Tibial artery (tissue), 4 donors: ENCODE data around the gene CMTR1.

ENCODE experiments used
- DNase-seq, 2 donors: peaks; one replicate each; pipeline ENCODE4 v3.0.0-alpha.2; 2019
- H3K27ac ChIP-seq, 2 donors: fragments of 200-600 bp; sonication (generic) in 1 of 2; 1 replicate in 1 of 2; 2 replicates in 1 of 2; pipeline ENCODE4 v1.5.1; 2018 to 2019; ENCODE audit warnings: mild to moderate bottlenecking in 1 of 2
- H3K27me3 ChIP-seq, 2 donors: fragments of 200-600 bp; sonication (generic) in 1 of 2; one replicate each; pipeline versions ENCODE4 v1.5.1 to v1.6.0; 2016 to 2019
- H3K36me3 ChIP-seq, 3 donors: fragments of 200-600 bp; sonication (generic) in 2 of 3; one replicate each; pipeline ENCODE4 v1.5.1; 2016 to 2019; ENCODE audit warnings: mild to moderate bottlenecking in 2 of 3
- H3K4me1 ChIP-seq, 4 donors: fragments of 200-600 bp; sonication (generic) in 2 of 4; 1 replicate in 3 of 4; 2 replicates in 1 of 4; pipeline ENCODE4 v1.5.1; 2016 to 2019
- H3K4me3 ChIP-seq, 2 donors: fragments of 200-600 bp; sonication (generic) in 1 of 2; 1 replicate in 1 of 2; 2 replicates in 1 of 2; pipeline ENCODE4 v1.5.1; 2018 to 2019; ENCODE audit warnings: mild to moderate bottlenecking in 2 of 2
- H3K9me3 ChIP-seq, 3 donors: fragments of 200-600 bp; sonication (generic) in 1 of 3; one replicate each; pipeline ENCODE4 v1.5.1; 2016 to 2019
- intact Hi-C: fragments of 100-400 bp; cut with DNase I; formaldehyde crosslinking; loops from one replicate; pipeline ENCODE4 v1.15.0; 2023; ENCODE audit warnings: low total_unique reads
- TF ChIP-seq, protein P1 (sequence below), 2 experiments: fragments of 200-600 bp in 1 of 2; fragments of 450-650 bp in 1 of 2; IDR thresholded peaks; one replicate each; pipeline ENCODE4 v1.5.1; 2017 to 2019; ENCODE audit warnings: antibody characterized with exemption in 2 of 2, mild to moderate bottlenecking in 1 of 2, moderate library complexity in 1 of 2

Gene CMTR1

DNA sequence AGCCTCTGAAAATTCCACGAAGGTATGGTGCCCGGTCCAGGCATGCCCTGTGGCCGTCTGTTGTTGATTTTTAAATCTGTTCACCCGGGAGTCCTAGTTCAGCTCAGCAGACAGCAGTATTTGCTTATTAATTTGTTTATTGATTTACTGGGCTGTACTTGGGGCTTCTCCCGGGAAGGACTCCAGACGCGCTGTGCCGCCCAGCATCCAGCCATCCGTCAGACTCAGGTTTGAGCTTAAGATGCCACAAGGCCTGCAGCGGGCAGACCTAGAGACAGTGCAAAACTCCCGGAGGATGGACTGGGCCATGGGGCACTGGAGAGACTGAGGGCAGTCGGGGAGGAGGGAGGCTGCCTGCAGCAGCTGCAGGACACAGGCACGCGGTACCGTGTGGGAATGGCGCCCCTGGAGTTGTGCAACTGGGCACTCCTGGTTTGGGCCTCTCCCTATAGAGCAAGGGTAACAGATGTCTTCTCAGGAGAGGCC lies 83.9 kb downstream of the CMTR1 start:
- H3K27me3 ChIP-seq: peaks cover 0 to 52% of the 10 kb centered on the region in 2 donors
- peaks cover 0 to 16% (median 0%) of the 10 kb centered on the region in 4 donors for H3K4me1 ChIP-seq
- TF ChIP-seq, protein P1, sequence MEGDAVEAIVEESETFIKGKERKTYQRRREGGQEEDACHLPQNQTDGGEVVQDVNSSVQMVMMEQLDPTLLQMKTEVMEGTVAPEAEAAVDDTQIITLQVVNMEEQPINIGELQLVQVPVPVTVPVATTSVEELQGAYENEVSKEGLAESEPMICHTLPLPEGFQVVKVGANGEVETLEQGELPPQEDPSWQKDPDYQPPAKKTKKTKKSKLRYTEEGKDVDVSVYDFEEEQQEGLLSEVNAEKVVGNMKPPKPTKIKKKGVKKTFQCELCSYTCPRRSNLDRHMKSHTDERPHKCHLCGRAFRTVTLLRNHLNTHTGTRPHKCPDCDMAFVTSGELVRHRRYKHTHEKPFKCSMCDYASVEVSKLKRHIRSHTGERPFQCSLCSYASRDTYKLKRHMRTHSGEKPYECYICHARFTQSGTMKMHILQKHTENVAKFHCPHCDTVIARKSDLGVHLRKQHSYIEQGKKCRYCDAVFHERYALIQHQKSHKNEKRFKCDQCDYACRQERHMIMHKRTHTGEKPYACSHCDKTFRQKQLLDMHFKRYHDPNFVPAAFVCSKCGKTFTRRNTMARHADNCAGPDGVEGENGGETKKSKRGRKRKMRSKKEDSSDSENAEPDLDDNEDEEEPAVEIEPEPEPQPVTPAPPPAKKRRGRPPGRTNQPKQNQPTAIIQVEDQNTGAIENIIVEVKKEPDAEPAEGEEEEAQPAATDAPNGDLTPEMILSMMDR (IDR thresholded peaks at IDR 0.05): no peak
- H3K4me3 ChIP-seq: no peak overlapping the region
- intact Hi-C loops: no loop called here
- no peaks in the 10 kb centered on the region for H3K9me3 ChIP-seq
- DNase-seq: no peak
- no peak overlapping the region for H3K27ac ChIP-seq
- H3K36me3 ChIP-seq: no peaks in the 10 kb centered on the region

DNA sequence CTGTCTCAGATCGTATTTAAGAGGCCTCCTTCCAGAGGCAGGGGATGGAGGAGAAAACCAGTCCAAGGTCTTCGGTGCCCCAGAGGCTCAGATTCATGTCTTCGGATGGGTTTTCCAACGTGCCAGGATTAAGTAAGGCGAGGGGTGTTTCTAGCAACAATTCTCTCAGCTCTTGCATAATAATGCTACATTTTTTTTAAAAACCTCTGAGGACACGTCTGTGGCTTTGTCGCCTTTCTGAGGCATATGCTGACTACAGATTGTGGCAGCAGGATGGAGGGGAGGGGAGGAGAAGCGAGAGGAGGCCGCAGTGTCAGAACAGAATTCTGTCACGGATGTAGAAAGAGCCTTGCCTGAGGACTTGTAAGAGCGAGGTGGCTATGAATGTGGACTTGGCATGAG lies 84.4 kb downstream of the CMTR1 start:
- Histone ChIP-seq H3K27ac (no peak overlapping the region), H3K4me3 (no peak overlapping the region), H3K4me1 (peaks cover 0 to 16% (median 0%) of the 10 kb centered on the region in 4 donors), H3K9me3 (no peaks in the 10 kb centered on the region), H3K27me3 (peaks cover 0 to 52% of the 10 kb centered on the region in 2 donors), H3K36me3 (no peaks in the 10 kb centered on the region)
- TF ChIP-seq, protein P1 (IDR thresholded peaks at IDR 0.05): no peak
- DNase-seq: no peak
- intact Hi-C loops: no loop called here

DNA sequence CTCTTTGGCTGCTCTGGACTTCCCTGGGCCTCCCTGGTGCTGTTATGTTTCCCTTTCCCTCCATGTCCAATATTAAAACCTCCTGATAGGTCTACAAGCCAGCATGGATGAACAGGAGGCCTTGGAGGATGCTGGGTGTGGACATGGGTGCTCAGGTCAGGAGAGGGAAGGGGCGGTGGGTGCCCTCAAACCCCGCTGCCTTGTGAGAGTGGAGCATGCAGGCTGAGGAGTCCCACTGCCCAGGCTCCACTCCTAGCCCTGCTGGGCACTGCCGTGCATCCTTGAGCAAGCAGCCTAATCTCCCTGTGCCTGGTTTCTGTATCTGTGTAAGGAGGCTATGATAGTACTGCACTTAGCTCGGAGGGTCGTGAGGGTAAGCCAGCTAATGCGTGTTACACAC lies 85.1 kb downstream of the CMTR1 start:
- Histone ChIP-seq H3K4me1 (peaks cover 0 to 16% (median 0%) of the 10 kb centered on the region in 4 donors), H3K27me3 (peaks cover 0 to 52% of the 10 kb centered on the region in 2 donors), H3K4me3 (no peak overlapping the region), H3K36me3 (no peaks in the 10 kb centered on the region), H3K9me3 (no peaks in the 10 kb centered on the region), H3K27ac (no peak overlapping the region)
- intact Hi-C loops: no loop called here
- DNase-seq: no peak
- TF ChIP-seq, protein P1 (IDR thresholded peaks at IDR 0.05): no peak

DNA sequence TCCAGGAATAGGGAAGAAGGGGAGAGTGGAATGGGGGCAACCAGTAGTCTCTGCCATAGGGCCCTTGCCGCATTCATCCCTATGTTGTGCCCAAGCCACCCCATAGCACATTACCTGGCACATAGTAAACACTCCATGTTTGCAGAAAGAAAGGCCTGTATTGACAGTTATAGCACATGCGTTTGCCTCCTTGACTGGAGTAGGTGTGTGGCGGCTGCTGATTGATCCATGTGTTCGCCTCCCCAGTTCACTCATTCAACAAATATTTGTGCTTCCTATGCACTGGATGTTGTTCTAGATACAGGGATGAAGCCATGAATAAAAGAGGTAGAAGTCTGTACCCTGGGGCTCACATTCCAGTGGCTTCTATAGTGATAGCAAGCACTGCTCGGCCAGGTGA lies 86.4 kb downstream of the CMTR1 start:
- Histone ChIP-seq H3K36me3 (no peaks in the 10 kb centered on the region), H3K4me1 (peaks cover 0 to 16% (median 0%) of the 10 kb centered on the region in 4 donors), H3K27ac (no peak overlapping the region), H3K9me3 (no peaks in the 10 kb centered on the region), H3K27me3 (peaks cover 0 to 42% of the 10 kb centered on the region in 2 donors), H3K4me3 (no peak overlapping the region)
- TF ChIP-seq, protein P1 (IDR thresholded peaks at IDR 0.05): no peak
- no peak for DNase-seq
- intact Hi-C loops: no loop called here

DNA sequence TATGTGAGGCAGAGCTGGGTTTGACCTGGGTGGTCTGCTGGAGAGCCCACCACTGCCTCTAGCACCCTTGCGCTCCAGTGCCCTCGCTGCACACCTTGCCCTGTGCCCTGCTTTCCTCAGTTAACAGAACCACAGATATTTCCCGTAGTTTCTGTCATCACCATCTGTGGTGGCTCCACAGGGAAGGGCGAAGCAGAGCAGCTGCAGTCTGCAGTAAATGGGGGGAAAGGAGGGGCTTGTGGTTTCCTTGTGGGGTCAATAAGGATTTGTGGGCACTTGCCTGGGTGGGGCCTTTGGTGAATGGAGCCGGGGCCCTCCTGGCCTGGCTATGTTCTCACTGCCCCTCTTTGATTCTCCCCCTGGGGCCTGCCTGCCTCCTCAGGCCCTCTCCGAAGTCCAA lies 87.9 kb downstream of the CMTR1 start:
- Histone ChIP-seq H3K4me1 (peaks cover 0 to 11% (median 0%) of the 10 kb centered on the region in 4 donors), H3K27ac (no peak overlapping the region), H3K27me3 (peaks cover 0 to 39% of the 10 kb centered on the region in 2 donors), H3K9me3 (no peaks in the 10 kb centered on the region), H3K36me3 (no peaks in the 10 kb centered on the region), H3K4me3 (no peak overlapping the region)
- TF ChIP-seq, protein P1 (IDR thresholded peaks at IDR 0.05): no peak
- intact Hi-C loops: no loop called here
- DNase-seq: no peak

DNA sequence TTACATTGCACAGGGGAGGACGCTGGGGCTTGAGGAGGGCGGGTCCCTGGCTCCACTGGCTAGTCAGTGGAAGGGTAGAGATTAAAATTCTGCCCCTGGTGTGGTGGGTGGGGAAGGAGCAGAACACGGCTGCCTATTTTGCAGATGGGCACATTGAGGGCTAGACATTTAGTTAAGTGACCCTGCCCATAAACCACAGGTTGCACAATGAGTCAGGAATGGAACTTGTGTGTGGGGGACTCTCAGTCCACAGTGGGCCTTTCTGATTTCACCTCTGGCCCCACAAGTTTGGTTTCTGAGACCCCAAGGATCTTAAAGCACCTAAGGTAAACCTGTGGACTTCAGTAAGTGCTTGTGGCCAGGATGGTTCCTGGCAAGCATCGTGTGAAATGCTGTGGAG lies 88.7 kb downstream of the CMTR1 start:
- intact Hi-C loops: no loop called here
- TF ChIP-seq, protein P1 (IDR thresholded peaks at IDR 0.05): no peak
- H3K4me3 ChIP-seq: no peak overlapping the region

More for the DNA sequence above, 88.7 kb downstream of the CMTR1 start:
- Histone ChIP-seq H3K4me1 (peaks cover 0 to 3% (median 0%) of the 10 kb centered on the region in 4 donors), H3K27me3 (peaks cover 0 to 37% of the 10 kb centered on the region in 2 donors), H3K27ac (no peak overlapping the region), H3K9me3 (no peaks in the 10 kb centered on the region), H3K36me3 (no peaks in the 10 kb centered on the region)
- DNase-seq: no peak
